Measurements from ENCODE around the gene EEF1AKMT2. TPM values are rescaled to one million over a fixed set of nuclear protein-coding genes. Genes with fewer than 3 reads are reported as not detected.

The EEF1AKMT2 gene
- total and polyA plus RNA-seq, 9 of the 15 experiments (the other 6 are each of a cell fraction or from before 2014, with no cell fraction given), result 9.3 to 34.3 (median 23.7) TPM

DNA sequence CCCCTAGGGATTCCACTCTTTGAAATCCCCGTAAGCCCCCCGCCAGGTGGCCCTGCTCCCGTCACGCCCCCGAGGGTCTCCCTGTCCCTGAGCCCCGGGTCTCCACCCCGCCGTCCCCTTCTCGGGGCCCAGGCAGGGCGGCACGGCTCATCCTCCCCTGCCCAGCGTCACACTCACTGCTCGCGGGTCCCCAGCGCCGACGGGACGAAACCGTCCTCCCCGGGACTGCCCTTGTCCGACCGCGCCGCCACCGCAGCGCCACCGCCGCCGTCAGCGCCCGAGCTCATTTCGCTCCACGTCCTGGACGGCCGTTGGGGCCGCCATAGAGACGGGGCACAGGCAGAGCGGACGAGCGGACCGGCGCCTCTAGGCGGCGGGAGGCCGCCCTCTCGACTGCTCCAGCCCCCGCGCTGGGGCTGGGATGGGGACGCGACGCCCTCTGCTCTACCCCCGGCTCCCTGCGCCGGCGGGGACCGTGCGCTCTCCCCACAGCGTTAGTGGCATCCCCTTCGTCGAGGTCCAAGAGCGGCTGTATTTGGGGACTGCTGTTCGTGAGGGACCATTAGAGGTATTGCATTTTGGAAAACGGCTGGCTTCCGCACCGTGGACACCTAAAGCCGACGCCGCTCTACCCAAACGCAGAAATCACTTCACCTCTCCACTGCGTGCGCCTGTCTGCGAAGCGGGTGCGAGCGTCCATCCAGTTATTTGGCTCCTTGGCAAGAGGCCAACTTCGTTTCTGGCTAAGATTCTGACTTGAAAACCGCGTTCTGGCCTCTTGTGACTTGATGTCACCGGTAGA is at the start of gene EEF1AKMT2 (continued):
- 0 out of 2 replicates have a peak, but pooled peaks have one; percentile 42 for TF ChIP-seq FOXK1 (CRISPR knock-in tag; IDR thresholded peaks at IDR 0.05; ENCODE audit: borderline replicate concordance)
- TF ChIP-seq BHLHE40 (IDR thresholded peaks at IDR 0.05; ENCODE audit: low read length), result no peak
- no peak for TF ChIP-seq CREBBP (IDR thresholded peaks at IDR 0.05; ENCODE audit: low read depth, low read length)
- TF ChIP-seq, protein P1, sequence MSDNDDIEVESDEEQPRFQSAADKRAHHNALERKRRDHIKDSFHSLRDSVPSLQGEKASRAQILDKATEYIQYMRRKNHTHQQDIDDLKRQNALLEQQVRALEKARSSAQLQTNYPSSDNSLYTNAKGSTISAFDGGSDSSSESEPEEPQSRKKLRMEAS (CRISPR knock-in tag; IDR thresholded peaks at IDR 0.05), result 0 out of 2 replicates have a peak, but pooled peaks have one; percentile 43
- peak; percentile 96 for TF ChIP-seq U2AF1 (optimal IDR thresholded peaks at IDR 0.05; ENCODE audit: low read depth, low read length)
- no peak for TF ChIP-seq MEF2A (IDR thresholded peaks at IDR 0.05; ENCODE audit: control insufficient read depth, low read depth, low read length)
- no peak for TF ChIP-seq BRCA1 (IDR thresholded peaks at IDR 0.05)
- no peak for TF ChIP-seq BRCA1 (CRISPR knock-in tag; IDR thresholded peaks at IDR 0.05)
- TF ChIP-seq, protein P2, sequence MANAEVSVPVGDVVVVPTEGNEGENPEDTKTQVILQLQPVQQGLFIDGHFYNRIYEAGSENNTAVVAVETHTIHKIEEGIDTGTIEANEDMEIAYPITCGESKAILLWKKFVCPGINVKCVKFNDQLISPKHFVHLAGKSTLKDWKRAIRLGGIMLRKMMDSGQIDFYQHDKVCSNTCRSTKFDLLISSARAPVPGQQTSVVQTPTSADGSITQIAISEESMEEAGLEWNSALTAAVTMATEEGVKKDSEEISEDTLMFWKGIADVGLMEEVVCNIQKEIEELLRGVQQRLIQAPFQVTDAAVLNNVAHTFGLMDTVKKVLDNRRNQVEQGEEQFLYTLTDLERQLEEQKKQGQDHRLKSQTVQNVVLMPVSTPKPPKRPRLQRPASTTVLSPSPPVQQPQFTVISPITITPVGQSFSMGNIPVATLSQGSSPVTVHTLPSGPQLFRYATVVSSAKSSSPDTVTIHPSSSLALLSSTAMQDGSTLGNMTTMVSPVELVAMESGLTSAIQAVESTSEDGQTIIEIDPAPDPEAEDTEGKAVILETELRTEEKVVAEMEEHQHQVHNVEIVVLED (CRISPR knock-in tag; IDR thresholded peaks at IDR 0.05), result peak; percentile 78
- peak; percentile 21; the same call in 1 of the 2 replicates for TF ChIP-seq RNF2 (IDR thresholded peaks at IDR 0.05)
- no peak for TF ChIP-seq ZNF75A (CRISPR knock-in tag; IDR thresholded peaks at IDR 0.05)
- TF ChIP-seq ZKSCAN3 (CRISPR knock-in tag; IDR thresholded peaks at IDR 0.05), result no peak
- TF ChIP-seq GATAD2A (IDR thresholded peaks at IDR 0.05), result 0 out of 2 replicates have a peak, but pooled peaks have one; percentile 15
- TF ChIP-seq, protein P3, sequence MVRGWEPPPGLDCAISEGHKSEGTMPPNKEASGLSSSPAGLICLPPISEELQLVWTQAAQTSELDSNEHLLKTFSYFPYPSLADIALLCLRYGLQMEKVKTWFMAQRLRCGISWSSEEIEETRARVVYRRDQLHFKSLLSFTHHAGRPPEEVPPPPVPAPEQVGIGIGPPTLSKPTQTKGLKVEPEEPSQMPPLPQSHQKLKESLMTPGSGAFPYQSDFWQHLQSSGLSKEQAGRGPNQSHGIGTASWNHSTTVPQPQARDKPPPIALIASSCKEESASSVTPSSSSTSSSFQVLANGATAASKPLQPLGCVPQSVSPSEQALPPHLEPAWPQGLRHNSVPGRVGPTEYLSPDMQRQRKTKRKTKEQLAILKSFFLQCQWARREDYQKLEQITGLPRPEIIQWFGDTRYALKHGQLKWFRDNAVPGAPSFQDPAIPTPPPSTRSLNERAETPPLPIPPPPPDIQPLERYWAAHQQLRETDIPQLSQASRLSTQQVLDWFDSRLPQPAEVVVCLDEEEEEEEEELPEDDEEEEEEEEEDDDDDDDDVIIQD (CRISPR knock-in tag; IDR thresholded peaks at IDR 0.05), result no peak
- no peak for TF ChIP-seq ZNF766 (CRISPR knock-in tag; conservative IDR thresholded peaks at IDR 0.05)
- TF ChIP-seq NR4A1 (CRISPR knock-in tag; IDR thresholded peaks at IDR 0.05), result no peak
- no peak for TF ChIP-seq NR4A1 (tag; IDR thresholded peaks at IDR 0.05)
- TF ChIP-seq, protein P4, sequence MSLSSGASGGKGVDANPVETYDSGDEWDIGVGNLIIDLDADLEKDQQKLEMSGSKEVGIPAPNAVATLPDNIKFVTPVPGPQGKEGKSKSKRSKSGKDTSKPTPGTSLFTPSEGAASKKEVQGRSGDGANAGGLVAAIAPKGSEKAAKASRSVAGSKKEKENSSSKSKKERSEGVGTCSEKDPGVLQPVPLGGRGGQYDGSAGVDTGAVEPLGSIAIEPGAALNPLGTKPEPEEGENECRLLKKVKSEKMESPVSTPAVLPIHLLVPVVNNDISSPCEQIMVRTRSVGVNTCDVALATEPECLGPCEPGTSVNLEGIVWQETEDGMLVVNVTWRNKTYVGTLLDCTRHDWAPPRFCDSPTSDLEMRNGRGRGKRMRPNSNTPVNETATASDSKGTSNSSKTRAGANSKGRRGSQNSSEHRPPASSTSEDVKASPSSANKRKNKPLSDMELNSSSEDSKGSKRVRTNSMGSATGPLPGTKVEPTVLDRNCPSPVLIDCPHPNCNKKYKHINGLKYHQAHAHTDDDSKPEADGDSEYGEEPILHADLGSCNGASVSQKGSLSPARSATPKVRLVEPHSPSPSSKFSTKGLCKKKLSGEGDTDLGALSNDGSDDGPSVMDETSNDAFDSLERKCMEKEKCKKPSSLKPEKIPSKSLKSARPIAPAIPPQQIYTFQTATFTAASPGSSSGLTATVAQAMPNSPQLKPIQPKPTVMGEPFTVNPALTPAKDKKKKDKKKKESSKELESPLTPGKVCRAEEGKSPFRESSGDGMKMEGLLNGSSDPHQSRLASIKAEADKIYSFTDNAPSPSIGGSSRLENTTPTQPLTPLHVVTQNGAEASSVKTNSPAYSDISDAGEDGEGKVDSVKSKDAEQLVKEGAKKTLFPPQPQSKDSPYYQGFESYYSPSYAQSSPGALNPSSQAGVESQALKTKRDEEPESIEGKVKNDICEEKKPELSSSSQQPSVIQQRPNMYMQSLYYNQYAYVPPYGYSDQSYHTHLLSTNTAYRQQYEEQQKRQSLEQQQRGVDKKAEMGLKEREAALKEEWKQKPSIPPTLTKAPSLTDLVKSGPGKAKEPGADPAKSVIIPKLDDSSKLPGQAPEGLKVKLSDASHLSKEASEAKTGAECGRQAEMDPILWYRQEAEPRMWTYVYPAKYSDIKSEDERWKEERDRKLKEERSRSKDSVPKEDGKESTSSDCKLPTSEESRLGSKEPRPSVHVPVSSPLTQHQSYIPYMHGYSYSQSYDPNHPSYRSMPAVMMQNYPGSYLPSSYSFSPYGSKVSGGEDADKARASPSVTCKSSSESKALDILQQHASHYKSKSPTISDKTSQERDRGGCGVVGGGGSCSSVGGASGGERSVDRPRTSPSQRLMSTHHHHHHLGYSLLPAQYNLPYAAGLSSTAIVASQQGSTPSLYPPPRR (CRISPR knock-in tag; IDR thresholded peaks at IDR 0.05; ENCODE audit: borderline replicate concordance), result no peak
- TF ChIP-seq FOXM1 (IDR thresholded peaks at IDR 0.05; ENCODE audit: low read depth), result no peak
- TF ChIP-seq FOXM1 (CRISPR knock-in tag; IDR thresholded peaks at IDR 0.05; ENCODE audit: low read depth), result 0 out of 2 replicates have a peak, but pooled peaks have one; percentile 72
